H1 (cell line): ENCODE data around the gene PGPEP1. TPM values are rescaled to one million over a fixed set of nuclear protein-coding genes. Genes with fewer than 3 reads are reported as not detected.
A peak's percentile ranks its signal among the peaks of the same experiment; 100 is the strongest.

Experiments
- ATF3 ChIP-seq: IDR thresholded peaks from 2 replicates; pipeline ENCODE4 v1.6.1; 2011; ENCODE audit warnings: low read depth, mild to moderate bottlenecking, low read length; ENCODE audit not compliant: insufficient read depth
- BRCA1 ChIP-seq: IDR thresholded peaks from 2 replicates; pipeline ENCODE4 v1.6.1; 2012; ENCODE audit warnings: low read depth, low read length, improper control_type of control experiment
- CHD7 ChIP-seq: fragments of 300-600 bp; sonication (generic); IDR thresholded peaks from 2 replicates; pipeline ENCODE4 v1.7.1; 2012; ENCODE audit warnings: low read length, moderate library complexity, mild to moderate bottlenecking, inconsistent platforms; ENCODE audit not compliant: insufficient replicate concordance
- CTCF ChIP-seq, 3 experiments: IDR thresholded peaks; 1 replicate in 2 of 3; 2 replicates in 1 of 3; pipeline versions ENCODE4 v1.5.1 to v1.6.1; 2011; ENCODE audit warnings: low read length in 3 of 3, mild to moderate bottlenecking in 3 of 3, inconsistent platforms in 2 of 3, low read depth in 1 of 3, moderate library complexity in 1 of 3; ENCODE audit not compliant: insufficient read depth in 1 of 3; ENCODE audit errors: control extremely low read depth in 1 of 3
- KDM4A ChIP-seq: IDR thresholded peaks from one replicate; pipeline ENCODE4 v1.7.1; 2012; ENCODE audit warnings: low read depth, mild to moderate bottlenecking, moderate library complexity, low read length, inconsistent platforms; ENCODE audit not compliant: severe bottlenecking
- MAX ChIP-seq: IDR thresholded peaks from 2 replicates; pipeline ENCODE4 v1.6.1; 2012; ENCODE audit warnings: inconsistent platforms
- PHF8 ChIP-seq: fragments of 200-600 bp; sonication (generic); conservative IDR thresholded peaks from 2 replicates; pipeline ENCODE4 v1.7.1; 2012; ENCODE audit warnings: low read depth, mild to moderate bottlenecking, inconsistent platforms, low read length, moderate library complexity
- TEAD4 ChIP-seq: IDR thresholded peaks from 2 replicates; pipeline ENCODE4 v1.6.1; 2012; ENCODE audit warnings: low read depth, low read length, inconsistent platforms, mixed read lengths
- polyA plus RNA-seq, 7 experiments: library from polyadenylated mRNA; depleted of rRNA in 3 of 7; stranded (reverse) in 5 of 7; unstranded in 2 of 7; fragments of >200 nt in 5 of 7; fragments of 200-250 nt in 2 of 7; gene quantifications; 1 replicate in 5 of 7; 2 replicates in 1 of 7; 4 replicates in 1 of 7; pipeline versions ENCODE4 v1.2.1 to v1.2.3, GENCODE V29; 2011 to 2013; ENCODE audit warnings: missing spikeins in 2 of 7, mixed read lengths in 2 of 7
- total RNA-seq: library from RNA; stranded (reverse); fragmentation: NEBNext Ultra II Directional; extraction: Animal tissue kit (Norgen Biotek cat#: 25700); gene quantifications from 2 replicates; pipeline ENCODE4 v1.2.1, GENCODE V29; 2021

Gene PGPEP1
- total and polyA plus RNA-seq, 2 of the 8 experiments (the other 6 are each of a cell fraction or from before 2014, with no cell fraction given): 17.0 to 33.4 TPM

- TF ChIP-seq CHD7: no peak
- TF ChIP-seq TEAD4: no peak
- no peak for TF ChIP-seq ATF3
- TF ChIP-seq BRCA1: no peak
- TF ChIP-seq CTCF (IDR thresholded peaks at IDR 0.05; ENCODE audit: control extremely low read depth in 1 of 3, insufficient read depth in 1 of 3, low read depth in 1 of 3, low read length in 3 of 3): peak; percentile 63 to 82 (median 72)
- no peak for TF ChIP-seq KDM4A
- TF ChIP-seq MAX: 0 out of 2 replicates have a peak, but pooled peaks have one; percentile 14
- TF ChIP-seq PHF8: no peak
Measured at GRCh38 chr19:18408053-18408476, 67.7 kb downstream of the PGPEP1 start (continued).
